ENCODE measurements around the gene RHBDD1.

Gene RHBDD1

GRCh38 chr2:226892729-226893128, 56.9 kb downstream of the RHBDD1 start:
- H3K9me2 ChIP-seq (ENCODE audit: low read depth, low read length) = no peaks in the 10 kb centered on the region
- peaks cover 18% of the 10 kb centered on the region for H3K36me3 ChIP-seq (ENCODE audit: insufficient read depth, low read length)
- no peak overlapping the region for H3K27ac ChIP-seq (ENCODE audit: low read depth, low read length, poor library complexity, severe bottlenecking)
- no peaks in the 10 kb centered on the region for H4K20me1 ChIP-seq (ENCODE audit: insufficient read depth, low read length)
- no peak overlapping the region for H3K9ac ChIP-seq (ENCODE audit: low read length)
- no peak overlapping the region for H3K4me3 ChIP-seq (ENCODE audit: low read depth, low read length, poor library complexity, severe bottlenecking)
- no peaks in the 10 kb centered on the region for H3F3A ChIP-seq (ENCODE audit: insufficient read depth, low read length)
- H3K9me3 ChIP-seq (ENCODE audit: low read length) = peaks cover 2% of the 10 kb centered on the region; the same call in 1 of the 2 replicates
- H3K27me3 ChIP-seq (ENCODE audit: insufficient read depth, low read length) = no peaks in the 10 kb centered on the region
- peaks cover 7% of the 10 kb centered on the region for H3K4me1 ChIP-seq (ENCODE audit: insufficient read depth, low read length, severe bottlenecking)
- H3K4me2 ChIP-seq (ENCODE audit: low read length) = no peak overlapping the region
- H3K79me2 ChIP-seq (ENCODE audit: insufficient read depth, low read length) = no peaks in the 10 kb centered on the region; the same call in 1 of the 2 replicates
- TF ChIP-seq EZH2 (IDR thresholded peaks at IDR 0.05; ENCODE audit: borderline replicate concordance, low read length) = no peak
- TF ChIP-seq CTCF (IDR thresholded peaks at IDR 0.05; ENCODE audit: low read length) = no peak
- H2AFZ ChIP-seq (ENCODE audit: low read length) = no peak overlapping the region

GRCh38 chr2:226893216-226893615, 57.4 kb downstream of the RHBDD1 start:
- H3K27ac ChIP-seq (ENCODE audit: low read depth, low read length, poor library complexity, severe bottlenecking) = no peak overlapping the region
- no peak overlapping the region for H3K9ac ChIP-seq (ENCODE audit: low read length)
- H3K36me3 ChIP-seq (ENCODE audit: insufficient read depth, low read length) = peaks cover 19% of the 10 kb centered on the region
- peaks cover 7% of the 10 kb centered on the region for H3K4me1 ChIP-seq (ENCODE audit: insufficient read depth, low read length, severe bottlenecking)
- no peaks in the 10 kb centered on the region for H3F3A ChIP-seq (ENCODE audit: insufficient read depth, low read length)
- peaks cover 2% of the 10 kb centered on the region; the same call in 1 of the 2 replicates for H3K9me3 ChIP-seq (ENCODE audit: low read length)
- H2AFZ ChIP-seq (ENCODE audit: low read length) = no peak overlapping the region
- no peak overlapping the region for H3K4me3 ChIP-seq (ENCODE audit: low read depth, low read length, poor library complexity, severe bottlenecking)
- H3K27me3 ChIP-seq (ENCODE audit: insufficient read depth, low read length) = no peaks in the 10 kb centered on the region
- no peaks in the 10 kb centered on the region for H3K9me2 ChIP-seq (ENCODE audit: low read depth, low read length)
- no peak overlapping the region for H3K4me2 ChIP-seq (ENCODE audit: low read length)
- TF ChIP-seq CTCF (IDR thresholded peaks at IDR 0.05; ENCODE audit: low read length) = no peak
- TF ChIP-seq EZH2 (IDR thresholded peaks at IDR 0.05; ENCODE audit: borderline replicate concordance, low read length) = no peak
- no peaks in the 10 kb centered on the region for H4K20me1 ChIP-seq (ENCODE audit: insufficient read depth, low read length)
- H3K79me2 ChIP-seq (ENCODE audit: insufficient read depth, low read length) = no peaks in the 10 kb centered on the region; the same call in 1 of the 2 replicates

- no peak overlapping the region for H3K4me2 ChIP-seq (ENCODE audit: low read length)
- TF ChIP-seq EZH2 (IDR thresholded peaks at IDR 0.05; ENCODE audit: borderline replicate concordance, low read length) = no peak
- no peak for TF ChIP-seq CTCF (IDR thresholded peaks at IDR 0.05; ENCODE audit: low read length)
- peaks cover 2% of the 10 kb centered on the region; the same call in 1 of the 2 replicates for H3K9me3 ChIP-seq (ENCODE audit: low read length)
- no peak overlapping the region for H2AFZ ChIP-seq (ENCODE audit: low read length)
- no peaks in the 10 kb centered on the region for H3K27me3 ChIP-seq (ENCODE audit: insufficient read depth, low read length)
- H3K9ac ChIP-seq (ENCODE audit: low read length) = no peak overlapping the region
- H3K4me1 ChIP-seq (ENCODE audit: insufficient read depth, low read length, severe bottlenecking) = peaks cover 22% of the 10 kb centered on the region
- H3K4me3 ChIP-seq (ENCODE audit: low read depth, low read length, poor library complexity, severe bottlenecking) = no peak overlapping the region
- H3K79me2 ChIP-seq (ENCODE audit: insufficient read depth, low read length) = no peaks in the 10 kb centered on the region; the same call in 1 of the 2 replicates
- no peaks in the 10 kb centered on the region for H4K20me1 ChIP-seq (ENCODE audit: insufficient read depth, low read length)
- no peak overlapping the region for H3K27ac ChIP-seq (ENCODE audit: low read depth, low read length, poor library complexity, severe bottlenecking)
- no peaks in the 10 kb centered on the region for H3F3A ChIP-seq (ENCODE audit: insufficient read depth, low read length)
- H3K9me2 ChIP-seq (ENCODE audit: low read depth, low read length) = no peaks in the 10 kb centered on the region
- peaks cover 19% of the 10 kb centered on the region for H3K36me3 ChIP-seq (ENCODE audit: insufficient read depth, low read length)
Measured at GRCh38 chr2:226894752-226895151, 58.9 kb downstream of the RHBDD1 start.
